Measurements from ENCODE around the gene FUT9. TPM values are rescaled to one million over a fixed set of nuclear protein-coding genes. Genes with fewer than 3 reads are reported as not detected.

The FUT9 gene
- total RNA-seq, 4 donors from 2014 or later = not detected

DNA sequence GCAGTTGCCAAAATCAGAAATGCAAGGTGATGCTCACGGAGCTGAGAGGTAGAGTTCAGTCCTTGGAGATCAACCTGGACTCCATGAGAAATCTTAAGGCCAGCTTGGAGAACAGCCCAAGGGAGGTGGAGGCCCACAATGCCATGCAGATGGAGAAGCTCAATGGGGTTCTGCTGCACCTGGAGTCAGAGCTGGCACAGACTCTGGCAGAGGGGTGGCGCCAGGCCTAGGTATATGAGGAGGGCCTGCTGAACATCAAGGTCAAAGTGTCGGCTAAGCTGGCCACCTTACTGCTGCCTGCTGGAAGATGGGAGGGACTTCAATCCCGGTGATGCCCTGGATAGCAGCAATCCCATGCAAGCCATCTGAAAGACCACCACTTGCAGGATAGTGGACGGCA is 23.9 kb upstream of the FUT9 start:
- intact Hi-C loops (cut with DNase I; ENCODE audit: low total_unique reads) (no loop called here), in situ Hi-C loops (cut with MboI; ENCODE audit: low sequenced_read_pairs in 4 of 4) (no loop called here)
- ATAC-seq (no peak), DNase-seq (no peak)
- H3K4me3 ChIP-seq = no peak overlapping the region
- H3K36me3 ChIP-seq = no peaks in the 10 kb centered on the region
- H3K9me3 ChIP-seq = no peaks in the 10 kb centered on the region
- TF ChIP-seq, protein P1, sequence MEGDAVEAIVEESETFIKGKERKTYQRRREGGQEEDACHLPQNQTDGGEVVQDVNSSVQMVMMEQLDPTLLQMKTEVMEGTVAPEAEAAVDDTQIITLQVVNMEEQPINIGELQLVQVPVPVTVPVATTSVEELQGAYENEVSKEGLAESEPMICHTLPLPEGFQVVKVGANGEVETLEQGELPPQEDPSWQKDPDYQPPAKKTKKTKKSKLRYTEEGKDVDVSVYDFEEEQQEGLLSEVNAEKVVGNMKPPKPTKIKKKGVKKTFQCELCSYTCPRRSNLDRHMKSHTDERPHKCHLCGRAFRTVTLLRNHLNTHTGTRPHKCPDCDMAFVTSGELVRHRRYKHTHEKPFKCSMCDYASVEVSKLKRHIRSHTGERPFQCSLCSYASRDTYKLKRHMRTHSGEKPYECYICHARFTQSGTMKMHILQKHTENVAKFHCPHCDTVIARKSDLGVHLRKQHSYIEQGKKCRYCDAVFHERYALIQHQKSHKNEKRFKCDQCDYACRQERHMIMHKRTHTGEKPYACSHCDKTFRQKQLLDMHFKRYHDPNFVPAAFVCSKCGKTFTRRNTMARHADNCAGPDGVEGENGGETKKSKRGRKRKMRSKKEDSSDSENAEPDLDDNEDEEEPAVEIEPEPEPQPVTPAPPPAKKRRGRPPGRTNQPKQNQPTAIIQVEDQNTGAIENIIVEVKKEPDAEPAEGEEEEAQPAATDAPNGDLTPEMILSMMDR (IDR thresholded peaks at IDR 0.05 in 4 of 5, conservative IDR thresholded peaks at IDR 0.05 in 1 of 5) = no peak
- TF ChIP-seq POLR2A (IDR thresholded peaks at IDR 0.05) = no peak
- no peaks in the 10 kb centered on the region for H3K27me3 ChIP-seq
- no peak overlapping the region for H3K27ac ChIP-seq
- no peaks in the 10 kb centered on the region for H3K4me1 ChIP-seq

DNA sequence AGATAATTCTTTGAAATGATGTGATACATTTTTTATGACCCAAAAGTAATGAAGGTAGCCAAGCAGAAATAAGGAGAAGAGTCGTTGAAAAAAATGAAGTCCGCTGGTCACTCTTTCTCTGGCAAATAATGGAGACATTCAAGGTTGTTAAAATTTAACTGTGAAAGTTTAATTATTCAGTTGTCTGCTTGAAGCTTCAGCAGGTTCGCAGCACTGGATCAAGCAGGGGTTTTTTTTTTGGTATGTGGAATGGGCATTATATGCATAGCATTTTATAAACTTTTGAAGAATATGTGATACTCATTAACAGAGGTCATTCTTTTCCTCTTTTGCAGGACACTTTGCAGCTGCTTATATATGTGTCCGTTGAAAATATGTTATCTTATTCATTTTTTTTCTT is 21.6 kb upstream of the FUT9 start:
- Histone ChIP-seq H3K36me3 (no peaks in the 10 kb centered on the region), H3K4me1 (no peaks in the 10 kb centered on the region), H3K27me3 (no peaks in the 10 kb centered on the region), H3K9me3 (no peaks in the 10 kb centered on the region), H3K27ac (no peak overlapping the region), H3K4me3 (no peak overlapping the region)
- no peak for ATAC-seq
- TF ChIP-seq, protein P1 (IDR thresholded peaks at IDR 0.05 in 4 of 5, conservative IDR thresholded peaks at IDR 0.05 in 1 of 5) = no peak
- TF ChIP-seq POLR2A (IDR thresholded peaks at IDR 0.05) = no peak
- no peak for DNase-seq
- in situ Hi-C loops (cut with MboI; ENCODE audit: low sequenced_read_pairs in 4 of 4) (no loop called here), intact Hi-C loops (cut with DNase I; ENCODE audit: low total_unique reads) (no loop called here)

DNA sequence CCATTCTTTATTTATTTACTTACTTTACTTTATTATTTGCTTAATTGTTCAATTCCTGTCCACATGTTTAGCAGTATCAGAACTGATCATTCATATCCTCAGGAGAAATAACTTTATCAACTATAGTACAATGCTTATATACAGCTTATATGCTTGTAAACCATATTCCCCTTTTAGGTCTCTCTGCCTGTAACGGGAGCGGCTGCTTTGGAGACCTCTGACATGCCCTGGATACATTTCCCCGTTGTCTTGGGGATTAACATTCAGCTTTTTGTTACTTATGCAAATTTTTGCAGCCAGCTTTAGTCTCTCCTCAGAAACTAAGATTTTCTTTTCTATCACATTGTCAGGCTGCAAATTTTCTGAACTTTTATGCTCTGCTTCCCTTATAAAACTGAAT is 17.6 kb upstream of the FUT9 start:
- ATAC-seq (no peak), DNase-seq (no peak)
- H3K4me3 ChIP-seq = no peak overlapping the region
- H3K27ac ChIP-seq = no peak overlapping the region
- H3K4me1 ChIP-seq = no peaks in the 10 kb centered on the region
- in situ Hi-C loops (cut with MboI; ENCODE audit: low sequenced_read_pairs in 4 of 4) (no loop called here), intact Hi-C loops (cut with DNase I; ENCODE audit: low total_unique reads) (no loop called here)
- H3K36me3 ChIP-seq = no peaks in the 10 kb centered on the region
- no peak for TF ChIP-seq POLR2A (IDR thresholded peaks at IDR 0.05)
- TF ChIP-seq, protein P1 (IDR thresholded peaks at IDR 0.05 in 4 of 5, conservative IDR thresholded peaks at IDR 0.05 in 1 of 5) = no peak
- H3K27me3 ChIP-seq = no peaks in the 10 kb centered on the region
- no peaks in the 10 kb centered on the region for H3K9me3 ChIP-seq

DNA sequence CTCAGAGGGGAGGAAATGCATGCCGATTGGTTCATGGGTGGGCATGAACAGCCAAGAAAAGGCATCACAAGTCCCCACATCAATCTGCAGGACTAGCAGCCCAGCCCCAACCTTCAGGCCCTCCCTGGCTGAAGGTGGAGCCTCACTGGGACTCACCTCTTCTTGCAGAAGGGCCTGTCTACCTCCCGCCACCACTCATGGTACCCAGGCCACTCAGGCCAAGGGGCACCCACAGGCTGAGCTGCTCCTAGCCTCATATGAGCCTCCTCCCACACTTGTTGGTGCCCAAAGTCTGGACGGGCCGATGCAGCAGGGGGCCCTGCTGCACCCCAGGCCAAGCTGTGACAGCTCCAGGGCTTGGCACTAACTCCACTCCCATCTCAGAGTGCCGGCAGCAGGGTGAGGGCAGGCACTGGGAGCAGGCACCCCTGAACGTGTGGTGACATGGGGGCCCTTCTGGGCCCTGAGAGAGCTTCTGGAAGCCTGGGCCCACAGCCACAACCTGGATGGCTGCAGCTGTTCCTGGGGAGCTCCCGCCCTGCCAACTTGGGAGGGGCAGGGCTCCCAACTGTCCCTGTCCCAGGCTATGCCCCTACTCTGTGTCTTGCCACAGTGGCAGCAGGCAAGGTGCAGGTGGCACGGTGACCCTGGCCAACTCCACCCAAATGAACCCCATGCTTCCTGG is 13.7 kb upstream of the FUT9 start:
- Histone ChIP-seq H3K9me3 (no peaks in the 10 kb centered on the region), H3K27me3 (no peaks in the 10 kb centered on the region), H3K4me3 (no peak overlapping the region), H3K4me1 (no peaks in the 10 kb centered on the region), H3K36me3 (no peaks in the 10 kb centered on the region), H3K27ac (no peak overlapping the region)
- in situ Hi-C loops (cut with MboI; ENCODE audit: low sequenced_read_pairs in 4 of 4) (no loop called here), intact Hi-C loops (cut with DNase I; ENCODE audit: low total_unique reads) (no loop called here)
- no peak for TF ChIP-seq POLR2A (IDR thresholded peaks at IDR 0.05)
- TF ChIP-seq, protein P1 (IDR thresholded peaks at IDR 0.05 in 4 of 5, conservative IDR thresholded peaks at IDR 0.05 in 1 of 5) = no peak
- DNase-seq (no peak), ATAC-seq (no peak)

DNA sequence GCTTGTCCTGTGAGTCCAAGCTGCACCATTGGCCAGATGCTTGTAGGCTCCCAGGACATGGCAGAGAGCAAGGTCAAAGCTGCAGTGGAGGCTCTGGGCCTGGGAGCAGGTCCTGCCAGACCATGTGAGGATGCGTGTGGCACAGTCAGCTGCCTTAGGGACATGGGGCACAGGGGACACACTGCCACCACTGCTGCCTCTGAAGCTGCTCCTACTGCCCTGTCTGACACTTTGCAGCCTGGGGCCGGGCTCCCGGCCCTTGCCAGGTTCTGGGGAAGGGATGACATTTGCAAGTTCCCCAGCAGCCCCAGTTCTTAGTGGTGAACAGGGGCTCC is 13.2 kb upstream of the FUT9 start:
- H3K27ac ChIP-seq = no peak overlapping the region
- H3K36me3 ChIP-seq = no peaks in the 10 kb centered on the region
- no peaks in the 10 kb centered on the region for H3K4me1 ChIP-seq
- no peak for TF ChIP-seq POLR2A (IDR thresholded peaks at IDR 0.05)
- TF ChIP-seq, protein P1 (IDR thresholded peaks at IDR 0.05 in 4 of 5, conservative IDR thresholded peaks at IDR 0.05 in 1 of 5) = no peak
- no peak for ATAC-seq
- DNase-seq = no peak
- H3K4me3 ChIP-seq = no peak overlapping the region
- no peaks in the 10 kb centered on the region for H3K27me3 ChIP-seq
- in situ Hi-C loops (cut with MboI; ENCODE audit: low sequenced_read_pairs in 4 of 4) = no loop called here
- intact Hi-C loops (cut with DNase I; ENCODE audit: low total_unique reads) = no loop called here
- H3K9me3 ChIP-seq = no peaks in the 10 kb centered on the region

All from gastrocnemius medialis (tissue), 4 donors.